BJ (cell line): ENCODE data around the gene PRR23A. TPM values are rescaled to one million over a fixed set of nuclear protein-coding genes. Genes with fewer than 3 reads are reported as not detected.

Experiments
- CTCF ChIA-PET: fragments of 350-600 bp; formaldehyde crosslinking; extraction: SDS; loops from one replicate; lab custom pipeline; 2021; ENCODE audit warnings: antibody characterized with exemption, inconsistent platforms; lab: Yijun Ruan, JAX
- POLR2A ChIA-PET: fragments of 300-600 bp; sonication (Branson Sonifier 250); formaldehyde crosslinking; extraction: SDS; loops from one replicate; lab custom pipeline; 2021; ENCODE audit warnings: antibody characterized with exemption; lab: Charles Lee
- DNase-seq: peaks from one replicate; pipeline ENCODE4 v3.0.0-alpha.2; 2011; ENCODE audit warnings: low read depth
- H3K27me3 ChIP-seq: 2 replicates; pipeline ENCODE4 v1.6.0; 2011; ENCODE audit warnings: low read length; ENCODE audit not compliant: control insufficient read depth, insufficient read depth
- H3K36me3 ChIP-seq: 2 replicates; pipeline ENCODE4 v1.5.1; 2011; ENCODE audit warnings: low read length; ENCODE audit not compliant: control insufficient read depth, insufficient read depth
- H3K4me3 ChIP-seq: 2 replicates; pipeline ENCODE4 v1.5.1; 2011; ENCODE audit warnings: low read depth, mild to moderate bottlenecking, control low read depth, low read length
- CTCF ChIP-seq: IDR thresholded peaks from 2 replicates; pipeline ENCODE4 v1.5.1; 2011; ENCODE audit warnings: low read depth, mild to moderate bottlenecking, control low read depth, inconsistent platforms, low read length, moderate library complexity; ENCODE audit not compliant: insufficient read depth
- polyA plus RNA-seq: library from polyadenylated mRNA; depleted of rRNA; stranded (reverse); fragments of >200 nt; gene quantifications from 2 replicates; pipeline ENCODE4 v1.2.3, GENCODE V29; 2011; rRNA removed

The PRR23A gene
- polyA plus RNA-seq, 1 experiment = not detected

GRCh38 chr3:138960417-138960852 is 45.6 kb downstream of the PRR23A start:
- Histone ChIP-seq H3K4me3 (no peak overlapping the region), H3K36me3 (no peaks in the 10 kb centered on the region), H3K27me3 (peaks cover 17% of the 10 kb centered on the region)
- TF ChIP-seq CTCF = no peak
- POLR2A ChIA-PET = no interaction called here
- DNase-seq = no peak
- CTCF ChIA-PET = interaction anchor here (0.6 to 0.8 kb wide), 2 partner anchors 8 to 25 kb away, joined by 3 to 4 read pairs; no protein-coding TSS in a partner anchor

Other genes with a start within 250 kb of the PRR23A start
- gene PIK3CB, start 171.3 kb downstream of the PRR23A start, polyA plus RNA-seq = 4.9 and 7.5 TPM in 2 replicates
- gene FOXL2, start 59.1 kb downstream of the PRR23A start, polyA plus RNA-seq = 0.04 and 0.05 TPM in 2 replicates
- 0.07 and 0.13 TPM in 2 replicates for gene FOXL2NB, start 59.1 kb downstream of the PRR23A start, polyA plus RNA-seq
- gene PRR23B, start 14.7 kb upstream of the PRR23A start, polyA plus RNA-seq = not detected in 2 replicates
- not detected in 2 replicates for gene PRR23C, start 38.6 kb upstream of the PRR23A start, polyA plus RNA-seq